HG02610 (cell line): ENCODE results near the gene RNF20.
"Not testable (repeated sequence)": the region's sequence is repeated elsewhere in the genome, so short reads cannot be mapped to it uniquely, and the experiment has no call there.

Source experiments
- ATAC-seq: cut with Tn5 transposase; IDR thresholded peaks from one replicate; pipeline ENCODE4 v1.9.1; 2021; ENCODE audit warnings: mild to moderate bottlenecking, moderate library complexity; ENCODE audit not compliant: unreplicated experiment

The RNF20 gene, protein sequence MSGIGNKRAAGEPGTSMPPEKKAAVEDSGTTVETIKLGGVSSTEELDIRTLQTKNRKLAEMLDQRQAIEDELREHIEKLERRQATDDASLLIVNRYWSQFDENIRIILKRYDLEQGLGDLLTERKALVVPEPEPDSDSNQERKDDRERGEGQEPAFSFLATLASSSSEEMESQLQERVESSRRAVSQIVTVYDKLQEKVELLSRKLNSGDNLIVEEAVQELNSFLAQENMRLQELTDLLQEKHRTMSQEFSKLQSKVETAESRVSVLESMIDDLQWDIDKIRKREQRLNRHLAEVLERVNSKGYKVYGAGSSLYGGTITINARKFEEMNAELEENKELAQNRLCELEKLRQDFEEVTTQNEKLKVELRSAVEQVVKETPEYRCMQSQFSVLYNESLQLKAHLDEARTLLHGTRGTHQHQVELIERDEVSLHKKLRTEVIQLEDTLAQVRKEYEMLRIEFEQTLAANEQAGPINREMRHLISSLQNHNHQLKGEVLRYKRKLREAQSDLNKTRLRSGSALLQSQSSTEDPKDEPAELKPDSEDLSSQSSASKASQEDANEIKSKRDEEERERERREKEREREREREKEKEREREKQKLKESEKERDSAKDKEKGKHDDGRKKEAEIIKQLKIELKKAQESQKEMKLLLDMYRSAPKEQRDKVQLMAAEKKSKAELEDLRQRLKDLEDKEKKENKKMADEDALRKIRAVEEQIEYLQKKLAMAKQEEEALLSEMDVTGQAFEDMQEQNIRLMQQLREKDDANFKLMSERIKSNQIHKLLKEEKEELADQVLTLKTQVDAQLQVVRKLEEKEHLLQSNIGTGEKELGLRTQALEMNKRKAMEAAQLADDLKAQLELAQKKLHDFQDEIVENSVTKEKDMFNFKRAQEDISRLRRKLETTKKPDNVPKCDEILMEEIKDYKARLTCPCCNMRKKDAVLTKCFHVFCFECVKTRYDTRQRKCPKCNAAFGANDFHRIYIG

GRCh38 chr9:101533334-101534204, at the start of gene RNF20:
Gene RNF20 (plus strand): TSS chr9:101533853. CDS start chr9:101535424, 1,571 bp downstream.
- peak; percentile 98 for ATAC-seq

GRCh38 chr9:101484046-101484445, 49.6 kb upstream of the RNF20 start:
- no peak for ATAC-seq

DNA sequence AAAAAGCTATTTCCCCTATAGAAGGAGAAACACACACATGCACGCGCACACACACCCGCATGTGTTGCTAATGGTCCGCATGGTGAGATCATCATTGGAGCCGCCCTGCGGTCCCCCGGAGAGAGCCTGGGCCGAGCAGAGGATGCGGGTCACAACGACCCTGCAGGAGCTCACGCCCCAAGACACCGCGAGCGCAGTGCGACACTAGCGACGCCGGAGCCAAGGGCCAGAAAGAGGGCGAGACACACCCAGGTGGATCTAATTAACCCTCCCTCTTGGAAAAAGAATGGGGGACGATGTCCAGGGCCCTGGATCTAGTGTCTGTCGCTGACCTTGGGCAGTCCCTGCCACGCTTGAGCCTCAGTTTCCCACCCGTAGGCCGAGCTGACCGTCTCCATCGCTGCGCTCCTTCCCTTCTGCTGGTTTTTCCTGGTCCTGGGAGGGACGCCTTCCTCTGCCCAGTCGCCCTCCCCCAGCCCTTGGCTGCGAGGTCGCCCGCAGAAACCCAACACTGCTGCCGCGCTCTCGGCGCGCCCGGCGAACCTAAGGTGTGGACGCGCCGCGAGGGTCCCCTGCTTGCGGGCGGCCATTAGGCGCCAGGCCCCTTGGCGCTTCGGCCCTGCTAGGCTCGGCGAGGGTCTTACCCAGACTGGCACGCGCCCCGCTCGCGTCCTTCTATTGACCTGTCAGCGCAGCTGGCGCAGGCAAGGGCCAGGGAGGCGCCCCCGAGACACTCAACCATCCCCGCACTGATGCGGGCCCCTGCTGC, 47.5 kb upstream of the RNF20 start:
- ATAC-seq: no peak

- ATAC-seq: no peak
These were observed 46.8 kb upstream of the RNF20 start for GRCh38 chr9:101486693-101487442.

DNA sequence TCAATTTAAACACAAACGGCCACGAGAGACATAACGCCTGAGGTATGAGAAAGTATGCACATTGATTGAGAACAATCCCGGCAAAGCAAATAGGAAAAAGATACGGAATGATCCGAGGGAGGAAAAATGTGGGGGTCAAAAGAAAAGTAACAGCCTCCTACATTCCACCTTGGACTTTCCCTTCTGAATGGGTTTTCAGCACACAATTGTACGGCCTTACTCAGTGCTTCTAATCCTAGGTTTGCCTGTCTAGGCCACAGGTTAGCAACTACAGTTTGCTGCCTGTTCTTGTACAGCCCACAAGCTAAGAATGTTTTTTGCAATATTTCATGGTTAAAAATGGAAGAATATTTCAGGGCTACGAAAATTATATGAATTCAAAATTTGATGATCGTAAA, 46.2 kb upstream of the RNF20 start:
- ATAC-seq: no peak

GRCh38 chr9:101495810-101496209, 37.8 kb upstream of the RNF20 start:
- ATAC-seq: no peak

GRCh38 chr9:101498323-101498722, 35.3 kb upstream of the RNF20 start:
- no peak for ATAC-seq

GRCh38 chr9:101504188-101504587, 29.5 kb upstream of the RNF20 start:
- ATAC-seq: no peak

DNA sequence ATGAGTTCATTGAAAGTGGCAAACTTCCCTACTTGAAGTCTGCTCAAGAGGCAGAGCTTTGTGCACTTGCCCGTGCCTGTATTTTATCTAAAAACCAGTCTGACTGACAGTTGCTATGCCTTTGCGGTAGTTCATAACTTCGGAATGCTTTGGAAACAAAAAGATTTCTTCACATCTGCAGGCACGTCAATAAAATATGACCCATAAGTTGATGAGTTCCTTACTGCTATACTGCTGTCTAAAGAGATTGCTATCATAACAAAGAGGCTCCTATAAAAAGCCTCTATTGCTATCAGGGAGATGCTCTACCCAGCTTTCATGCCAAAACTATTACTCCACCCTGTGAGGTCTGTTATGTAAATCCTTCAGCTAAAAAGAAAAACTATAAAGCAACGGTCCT, 25.4 kb upstream of the RNF20 start:
- no peak for ATAC-seq

GRCh38 chr9:101509572-101509971, 24.1 kb upstream of the RNF20 start:
- no peak for ATAC-seq

GRCh38 chr9:101510459-101510858, 23.2 kb upstream of the RNF20 start:
- ATAC-seq: no peak

DNA sequence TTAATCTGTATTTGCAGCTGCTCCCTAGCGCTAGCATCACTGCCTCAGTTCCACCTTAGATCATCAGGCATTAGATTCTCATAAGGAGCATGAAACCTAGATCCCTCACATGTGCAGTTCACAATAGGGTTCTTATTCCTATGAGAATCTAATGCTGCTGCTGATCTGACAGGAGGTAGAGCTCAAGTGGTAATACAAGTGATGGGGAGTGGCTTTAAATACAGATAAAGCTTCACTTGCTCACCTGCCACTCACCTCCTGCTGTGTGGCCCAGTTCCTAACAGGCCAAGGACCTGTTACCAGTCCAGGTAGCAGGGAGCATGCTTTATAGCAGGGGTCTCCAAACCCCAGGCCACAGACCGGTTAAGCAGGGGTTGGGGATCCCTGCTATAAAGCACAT, 22.6 kb upstream of the RNF20 start:
- no peak for ATAC-seq

DNA sequence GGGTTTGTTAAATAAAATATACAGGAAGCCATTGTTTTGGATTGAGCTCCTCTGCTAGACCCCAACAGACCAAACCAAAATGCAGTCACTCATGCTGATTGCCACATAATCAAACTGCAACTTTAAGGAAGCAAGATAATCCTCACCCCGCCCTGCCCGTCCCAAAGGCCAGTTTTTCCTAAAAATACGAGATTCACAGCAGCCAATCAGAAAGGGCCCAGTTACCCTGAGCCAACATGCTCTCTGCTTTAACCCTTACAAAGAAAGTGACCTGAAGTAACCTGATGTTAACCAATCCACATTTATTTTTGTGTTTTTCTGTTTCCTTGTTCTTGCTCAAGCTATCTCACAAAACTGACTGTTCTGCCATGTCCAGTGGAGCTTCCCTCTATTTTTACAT, 21.5 kb upstream of the RNF20 start:
- no peak for ATAC-seq

- ATAC-seq: no peak
These were observed 20.3 kb upstream of the RNF20 start for GRCh38 chr9:101513351-101513750.

DNA sequence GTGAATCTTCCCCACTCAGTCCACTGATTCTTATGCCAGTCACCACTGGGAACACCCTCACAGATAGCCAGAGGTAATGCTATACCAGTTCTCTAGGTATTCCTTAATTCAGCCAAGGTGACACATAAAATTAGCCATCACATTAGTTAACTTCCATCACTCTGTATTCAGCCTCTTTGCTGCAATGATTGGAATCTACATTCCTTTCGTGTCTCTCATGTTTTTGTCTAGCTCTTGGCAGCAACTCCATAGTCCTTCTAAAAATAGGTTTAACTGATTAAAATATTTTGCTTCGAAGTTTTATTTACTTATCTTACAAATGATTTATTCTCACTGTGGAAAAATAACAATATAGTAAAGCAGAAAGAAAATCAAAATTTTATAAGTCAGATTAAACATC, 19.6 kb upstream of the RNF20 start:
- no peak for ATAC-seq

DNA sequence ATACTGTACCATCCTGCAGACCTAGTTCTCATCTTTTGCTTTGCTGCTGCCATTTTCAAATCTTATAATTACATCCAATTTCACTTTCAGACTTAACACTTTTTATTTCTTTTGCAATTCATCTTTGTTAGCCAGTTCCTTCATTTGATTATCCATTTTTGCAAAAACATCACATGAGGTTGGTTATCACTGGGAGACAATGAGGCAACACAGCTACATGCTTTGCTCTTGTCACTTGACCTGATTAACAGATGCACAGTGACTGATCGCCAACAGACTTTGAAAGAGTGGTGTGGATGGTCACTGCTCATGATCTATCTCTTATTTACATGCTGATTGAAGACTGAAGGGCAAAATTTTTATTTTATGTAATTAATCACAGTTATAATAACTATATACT, 17.0 kb upstream of the RNF20 start:
- ATAC-seq: no peak

GRCh38 chr9:101518489-101518888, 15.2 kb upstream of the RNF20 start:
- not testable (repeated sequence) for ATAC-seq

- ATAC-seq: no peak
These were observed 9.3 kb upstream of the RNF20 start for GRCh38 chr9:101524371-101524770.

DNA sequence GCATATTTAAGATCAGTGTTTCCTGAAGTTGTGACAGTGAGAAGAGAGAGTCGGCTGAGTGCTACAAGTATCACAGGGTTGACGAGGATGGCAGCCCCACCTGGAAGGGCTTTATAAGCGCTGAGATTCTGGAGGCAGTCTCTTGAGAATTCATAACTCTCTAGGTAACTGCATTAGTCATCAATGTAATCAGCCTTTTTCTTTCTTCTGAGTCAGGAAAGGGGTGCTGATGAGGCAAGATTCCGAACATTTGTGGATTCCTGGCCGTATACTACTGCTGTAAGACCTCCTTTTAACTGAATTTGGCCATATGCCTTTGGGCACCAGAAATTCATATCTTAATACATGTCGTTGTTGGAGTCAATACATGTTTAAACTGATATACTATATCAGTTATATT, 6.6 kb upstream of the RNF20 start:
- ATAC-seq: no peak
